Testis (tissue), 2 donors: Measurements from ENCODE around the gene DEFB110.

Experiments
- CTCF ChIP-seq, 3 experiments: fragments of 450-650 bp in 2 of 3; fragments of 200-600 bp in 1 of 3; sonication (generic) in 1 of 3; IDR thresholded peaks; one replicate each; pipeline ENCODE4 v1.5.1; 2016 to 2019; ENCODE audit warnings: antibody characterized with exemption in 3 of 3, mild to moderate bottlenecking in 2 of 3, moderate library complexity in 1 of 3
- POLR2A ChIP-seq: fragments of 450-650 bp; IDR thresholded peaks from one replicate; pipeline ENCODE4 v1.6.1; 2017; ENCODE audit warnings: antibody characterized with exemption, mild to moderate bottlenecking, moderate library complexity

- no peak for TF ChIP-seq CTCF (IDR thresholded peaks at IDR 0.05)
- TF ChIP-seq POLR2A = no peak
Measured at GRCh38 chr6:49995278-49995677, 26.5 kb downstream of the DEFB110 start.
